Ishikawa (cell line): ENCODE measurements around the gene COX7B.

Experiments
- CEBPB ChIP-seq: IDR thresholded peaks from 2 replicates; pipeline ENCODE4 v1.6.1; 2012
- CREB1 ChIP-seq: IDR thresholded peaks from 2 replicates; pipeline ENCODE4 v1.6.1; 2012; ENCODE audit warnings: low read depth
- EGR1 ChIP-seq: IDR thresholded peaks from 2 replicates; pipeline ENCODE4 v1.6.1; 2012
- EP300 ChIP-seq: IDR thresholded peaks from 2 replicates; pipeline ENCODE4 v1.6.1; 2012; ENCODE audit warnings: borderline replicate concordance
- FOXM1 ChIP-seq: IDR thresholded peaks from 2 replicates; pipeline ENCODE4 v1.6.1; 2012; ENCODE audit warnings: low read depth, borderline replicate concordance
- NFIC ChIP-seq: IDR thresholded peaks from 2 replicates; pipeline ENCODE4 v1.6.1; 2012
- RAD21 ChIP-seq: IDR thresholded peaks from 2 replicates; pipeline ENCODE4 v1.6.1; 2012; ENCODE audit warnings: low read depth
- REST ChIP-seq: IDR thresholded peaks from 2 replicates; pipeline ENCODE4 v1.6.1; 2012; ENCODE audit warnings: low read depth, mild to moderate bottlenecking
- TAF1 ChIP-seq: IDR thresholded peaks from 2 replicates; pipeline ENCODE4 v1.6.1; 2012; ENCODE audit warnings: low read depth, mild to moderate bottlenecking
- TCF12 ChIP-seq: IDR thresholded peaks from 2 replicates; pipeline ENCODE4 v1.6.1; 2012; ENCODE audit warnings: low read depth
- TEAD4 ChIP-seq: IDR thresholded peaks from 2 replicates; pipeline ENCODE4 v1.6.1; 2012
- USF1 ChIP-seq: IDR thresholded peaks from 2 replicates; pipeline ENCODE4 v1.6.1; 2012
- YY1 ChIP-seq: IDR thresholded peaks from 2 replicates; pipeline ENCODE4 v1.6.1; 2012; ENCODE audit warnings: low read depth
- ZBTB7A ChIP-seq: IDR thresholded peaks from 2 replicates; pipeline ENCODE4 v1.6.1; 2012; ENCODE audit warnings: low read depth
- TF ChIP-seq, protein P1 (sequence below): IDR thresholded peaks from 2 replicates; pipeline ENCODE4 v1.6.1; 2012

Gene COX7B

DNA sequence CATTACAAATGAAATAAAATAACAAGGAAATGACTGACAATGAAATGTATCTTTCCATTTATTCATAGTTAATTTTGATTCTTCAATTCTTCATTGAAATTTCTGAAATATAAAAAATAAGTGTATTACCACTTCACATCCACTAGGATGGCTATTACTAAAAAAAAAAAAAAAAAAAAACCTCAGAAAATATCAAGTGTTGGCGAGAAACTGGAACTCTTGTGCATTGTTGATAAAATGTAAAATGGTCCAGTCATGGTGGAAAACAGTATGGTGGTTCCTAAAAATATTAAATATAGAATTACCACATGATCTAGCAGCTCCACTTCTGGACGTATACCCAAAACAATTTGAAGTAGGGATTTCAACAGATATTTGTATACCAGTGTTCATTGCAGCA is 47.3 kb downstream of the COX7B start:
- TF ChIP-seq, protein P1, sequence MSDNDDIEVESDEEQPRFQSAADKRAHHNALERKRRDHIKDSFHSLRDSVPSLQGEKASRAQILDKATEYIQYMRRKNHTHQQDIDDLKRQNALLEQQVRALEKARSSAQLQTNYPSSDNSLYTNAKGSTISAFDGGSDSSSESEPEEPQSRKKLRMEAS = no peak
- TF ChIP-seq TCF12 = no peak

GRCh38 chrX:77949840-77950239 is 50.6 kb downstream of the COX7B start:
- TF ChIP-seq EGR1 = no peak
- TF ChIP-seq REST = no peak
- TF ChIP-seq FOXM1 = no peak
- TF ChIP-seq TEAD4 = no peak
- TF ChIP-seq CREB1 = no peak
- TF ChIP-seq YY1 = no peak
- TF ChIP-seq CEBPB = no peak
- TF ChIP-seq TAF1 = no peak
- TF ChIP-seq NFIC = no peak
- no peak for TF ChIP-seq USF1
- TF ChIP-seq EP300 = no peak
- no peak for TF ChIP-seq TCF12
- TF ChIP-seq, protein P1 = no peak
- TF ChIP-seq ZBTB7A = no peak
- TF ChIP-seq RAD21 = no peak

GRCh38 chrX:77952173-77952572 is 52.9 kb downstream of the COX7B start:
- TF ChIP-seq CEBPB (no peak), YY1 (no peak), TAF1 (no peak), CREB1 (no peak), REST (no peak), EGR1 (no peak), TCF12 (no peak), FOXM1 (no peak), ZBTB7A (no peak)
- TF ChIP-seq, protein P1 = no peak

GRCh38 chrX:77953302-77953701 is 54.0 kb downstream of the COX7B start:
- TF ChIP-seq CREB1 (no peak), NFIC (no peak), YY1 (no peak)

GRCh38 chrX:77953708-77954107 is 54.4 kb downstream of the COX7B start:
- no peak for TF ChIP-seq TEAD4
- TF ChIP-seq TCF12 = no peak
- TF ChIP-seq ZBTB7A = no peak
- no peak for TF ChIP-seq RAD21
- no peak for TF ChIP-seq YY1
